K562 (cell line): ENCODE results near the gene FBXO10. TPM values are rescaled to one million over a fixed set of nuclear protein-coding genes. Genes with fewer than 3 reads are reported as not detected.

ENCODE experiments used
- BRF2 ChIP-seq: IDR thresholded peaks from 3 replicates; pipeline ENCODE4 v1.6.1; 2011; ENCODE audit warnings: borderline replicate concordance, mild to moderate bottlenecking; ENCODE audit not compliant: insufficient read length, insufficient read depth
- CTCFL ChIP-seq: IDR thresholded peaks from 2 replicates; pipeline ENCODE4 v1.6.1; 2011; ENCODE audit warnings: borderline replicate concordance, low read depth, mild to moderate bottlenecking, moderate library complexity, low read length; ENCODE audit not compliant: insufficient read depth, poor library complexity, severe bottlenecking
- FOXO4 ChIP-seq: fragments of 450-650 bp; formaldehyde crosslinking; IDR thresholded peaks from 2 replicates; pipeline ENCODE4 v1.4.0; 2020; ENCODE audit warnings: mild to moderate bottlenecking, moderate library complexity
- GTF2F1 ChIP-seq: IDR thresholded peaks from 2 replicates; pipeline ENCODE4 v1.6.1; 2011; ENCODE audit warnings: low read depth, low read length, improper control_type of control experiment
- IFI16 ChIP-seq: fragments of 250-450 bp; sonication (Bioruptor Pico); IDR thresholded peaks from 2 replicates; pipeline ENCODE4 v2.1.2; 2022; ENCODE audit warnings: mild to moderate bottlenecking, inconsistent platforms
- MITF ChIP-seq: IDR thresholded peaks from 2 replicates; pipeline ENCODE4 v1.6.1; 2014; ENCODE audit warnings: antibody characterized with exemption
- PHB ChIP-seq: fragments of 250-450 bp; sonication (Bioruptor Pico); IDR thresholded peaks from 2 replicates; pipeline ENCODE4 v1.5.0; 2021
- PHF21A ChIP-seq: fragments of 450-650 bp; IDR thresholded peaks from 2 replicates; pipeline ENCODE4 v1.6.1; 2017; ENCODE audit warnings: low read depth, borderline replicate concordance
- PML ChIP-seq: IDR thresholded peaks from 2 replicates; pipeline ENCODE4 v1.6.1; 2012; ENCODE audit warnings: low read length, inconsistent platforms
- RBM34 ChIP-seq: fragments of 200-400 bp; formaldehyde crosslinking; IDR thresholded peaks from 2 replicates; pipeline ENCODE4 v1.6.1; 2018; ENCODE audit warnings: low read length, borderline replicate concordance; ENCODE audit not compliant: insufficient read depth
- SMAD4 ChIP-seq: fragments of 250-450 bp; sonication (Bioruptor Pico); conservative IDR thresholded peaks from 2 replicates; pipeline ENCODE4 v1.8.0; 2021; ENCODE audit warnings: inconsistent platforms, mild to moderate bottlenecking, moderate library complexity
- STAT6 ChIP-seq: sonication (generic); formaldehyde crosslinking; IDR thresholded peaks from 2 replicates; pipeline ENCODE4 v1.8.1; 2023; ENCODE audit warnings: mild to moderate bottlenecking, missing genetic modification reagents
- ZBTB12 ChIP-seq: fragments of 250-450 bp; sonication (Bioruptor Pico); IDR thresholded peaks from 2 replicates; pipeline ENCODE4 v1.4.0; 2020
- ZNF140 ChIP-seq: fragments of 250-450 bp; sonication (Bioruptor Pico); IDR thresholded peaks from 2 replicates; pipeline ENCODE4 v1.8.0; 2021; ENCODE audit warnings: moderate library complexity, mild to moderate bottlenecking, inconsistent platforms
- ZNF282 ChIP-seq: sonication (generic); formaldehyde crosslinking; IDR thresholded peaks from 2 replicates; pipeline ENCODE4 v1.8.1; 2023; ENCODE audit warnings: missing genetic modification reagents
- polyA plus RNA-seq, 8 experiments: library from polyadenylated mRNA; depleted of rRNA in 4 of 8; stranded (reverse) in 5 of 8; unstranded in 3 of 8; fragments of >200 nt; fragmentation: Nextera tagmentation in 2 of 8; fragmentation: Illumina TruSeq in 1 of 8; extraction: Ambion mirVana in 2 of 8; extraction: Trizol in 1 of 8; gene quantifications; 2 replicates each; pipeline versions ENCODE4 v1.2.1 to v1.2.3, GENCODE V29; 2011 to 2014; ENCODE audit warnings: inconsistent platforms in 1 of 8, missing spikeins in 1 of 8
- total RNA-seq, 7 experiments: library from RNA; depleted of rRNA in 6 of 7; stranded (reverse); fragments of >200 nt in 6 of 7; fragmentation: Illumina TruSeq in 2 of 7; extraction: Trizol in 2 of 7; gene quantifications; 2 replicates each; pipeline versions ENCODE4 v1.2.1 to v1.2.3, GENCODE V29; 2011 to 2021; ENCODE audit warnings: low replicate concordance in 1 of 7

Gene FBXO10
- total and polyA plus RNA-seq, 9 of the 15 experiments (the other 6 are each of a cell fraction or from before 2014, with no cell fraction given), result 0.84 to 9.9 (median 6.0) TPM

GRCh38 chr9:37465249-37466036 lies 110.7 kb downstream of the FBXO10 start, which contains the start of gene ZBTB5 (continued):
- no peak for TF ChIP-seq BRF2
- TF ChIP-seq GTF2F1, result 0 out of 2 replicates have a peak, but pooled peaks have one; percentile 58
- TF ChIP-seq IFI16, result no peak
- no peak for TF ChIP-seq PHB (CRISPR knock-in tag)
- peak; percentile 86 for TF ChIP-seq ZBTB12 (CRISPR knock-in tag)
- TF ChIP-seq RBM34, result no peak
- TF ChIP-seq CTCFL, result no peak
- no peak for TF ChIP-seq ZNF282 (CRISPR knock-in tag)
- TF ChIP-seq MITF, result no peak
- no peak for TF ChIP-seq STAT6 (CRISPR knock-in tag)
- no peak for TF ChIP-seq ZNF140
- TF ChIP-seq PHF21A, result peak; percentile 28; the same call in 1 of the 2 replicates
- no peak; the same call in 1 of the 2 replicates for TF ChIP-seq SMAD4 (CRISPR knock-in tag)
- peak; percentile 43; the same call in 1 of the 2 replicates for TF ChIP-seq PML
- TF ChIP-seq FOXO4, result no peak
